Tibial nerve (tissue), 4 donors: Measurements from ENCODE around the gene SLC40A1. TPM values are rescaled to one million over a fixed set of nuclear protein-coding genes. Genes with fewer than 3 reads are reported as not detected.

Experiments used
- DNase-seq, 2 donors: peaks; one replicate each; pipeline ENCODE4 v3.0.0-alpha.2; 2019; ENCODE audit warnings: low spot score in 2 of 2
- H3K27ac ChIP-seq, 4 donors: fragments of 200-600 bp; sonication (generic) in 3 of 4; one replicate each; pipeline ENCODE4 v1.5.1; 2017 to 2019; ENCODE audit warnings: mild to moderate bottlenecking in 1 of 4
- H3K27me3 ChIP-seq, 2 donors: fragments of 200-600 bp; sonication (generic) in 1 of 2; one replicate each; pipeline versions ENCODE4 v1.5.1 to v1.6.0; 2017 to 2019
- H3K36me3 ChIP-seq, 3 donors: fragments of 200-600 bp; sonication (generic); one replicate each; pipeline ENCODE4 v1.5.1; 2018 to 2019
- H3K4me1 ChIP-seq, 4 donors: fragments of 200-600 bp; sonication (generic) in 3 of 4; one replicate each; pipeline ENCODE4 v1.5.1; 2017 to 2019
- H3K4me3 ChIP-seq, 4 donors: fragments of 200-600 bp; sonication (generic) in 3 of 4; one replicate each; pipeline ENCODE4 v1.5.1; 2017 to 2019; ENCODE audit warnings: mild to moderate bottlenecking in 1 of 4, moderate library complexity in 1 of 4
- H3K9me3 ChIP-seq, 4 donors: fragments of 200-600 bp; sonication (generic) in 3 of 4; one replicate each; pipeline ENCODE4 v1.5.1; 2017 to 2019
- EP300 ChIP-seq, 2 donors: sonication (generic); formaldehyde crosslinking; IDR thresholded peaks; one replicate each; pipeline ENCODE4 v1.6.1; 2017; ENCODE audit warnings: antibody characterized with exemption in 2 of 2, mild to moderate bottlenecking in 1 of 2
- POLR2A ChIP-seq, 2 donors: fragments of 450-650 bp; IDR thresholded peaks; one replicate each; pipeline ENCODE4 v1.6.1; 2017; ENCODE audit warnings: antibody characterized with exemption in 2 of 2, mild to moderate bottlenecking in 2 of 2, moderate library complexity in 2 of 2
- WGBS, 2 donors: methylation state at CpG; one replicate each; pipeline ENCODE4 v1.1.5; 2018; 5-methylcytosine and 5-hydroxymethylcytosine counted together
- total RNA-seq, 4 donors: library from RNA; depleted of rRNA; stranded (reverse); fragments of >200 nt; gene quantifications; one replicate each; pipeline ENCODE4 v1.1.0, GENCODE V29; 2016
- TF ChIP-seq, protein P1 (sequence below), 5 experiments: fragments of 200-600 bp in 3 of 5; fragments of 450-650 bp in 2 of 5; sonication (generic) in 3 of 5; IDR thresholded peaks; one replicate each; pipeline ENCODE4 v1.5.1; 2016 to 2019; ENCODE audit warnings: antibody characterized with exemption in 5 of 5, mild to moderate bottlenecking in 3 of 5, moderate library complexity in 2 of 5

Gene SLC40A1
- total RNA-seq, 4 donors from 2014 or later, result 26.0 to 51.1 (median 36.0) TPM

- Histone ChIP-seq H3K4me1 (peaks cover 0 to 11% (median 3%) of the 10 kb centered on the region in 4 donors), H3K36me3 (no peaks in the 10 kb centered on the region), H3K27ac (no peak overlapping the region), H3K9me3 (no peaks in the 10 kb centered on the region), H3K4me3 (no peak overlapping the region), H3K27me3 (no peaks in the 10 kb centered on the region)
- no peak for TF ChIP-seq POLR2A (IDR thresholded peaks at IDR 0.05)
- no peak for TF ChIP-seq EP300 (IDR thresholded peaks at IDR 0.05)
- TF ChIP-seq, protein P1, sequence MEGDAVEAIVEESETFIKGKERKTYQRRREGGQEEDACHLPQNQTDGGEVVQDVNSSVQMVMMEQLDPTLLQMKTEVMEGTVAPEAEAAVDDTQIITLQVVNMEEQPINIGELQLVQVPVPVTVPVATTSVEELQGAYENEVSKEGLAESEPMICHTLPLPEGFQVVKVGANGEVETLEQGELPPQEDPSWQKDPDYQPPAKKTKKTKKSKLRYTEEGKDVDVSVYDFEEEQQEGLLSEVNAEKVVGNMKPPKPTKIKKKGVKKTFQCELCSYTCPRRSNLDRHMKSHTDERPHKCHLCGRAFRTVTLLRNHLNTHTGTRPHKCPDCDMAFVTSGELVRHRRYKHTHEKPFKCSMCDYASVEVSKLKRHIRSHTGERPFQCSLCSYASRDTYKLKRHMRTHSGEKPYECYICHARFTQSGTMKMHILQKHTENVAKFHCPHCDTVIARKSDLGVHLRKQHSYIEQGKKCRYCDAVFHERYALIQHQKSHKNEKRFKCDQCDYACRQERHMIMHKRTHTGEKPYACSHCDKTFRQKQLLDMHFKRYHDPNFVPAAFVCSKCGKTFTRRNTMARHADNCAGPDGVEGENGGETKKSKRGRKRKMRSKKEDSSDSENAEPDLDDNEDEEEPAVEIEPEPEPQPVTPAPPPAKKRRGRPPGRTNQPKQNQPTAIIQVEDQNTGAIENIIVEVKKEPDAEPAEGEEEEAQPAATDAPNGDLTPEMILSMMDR (IDR thresholded peaks at IDR 0.05), result no peak
- DNase-seq, result no peak
- WGBS, 2 donors, result 79 to 83% methylated on average over 4 of the region's 4 CpGs
Measured at GRCh38 chr2:189585226-189585756, 4.7 kb upstream of the SLC40A1 start.

- TF ChIP-seq EP300 (IDR thresholded peaks at IDR 0.05) (no peak), POLR2A (IDR thresholded peaks at IDR 0.05) (no peak)
- TF ChIP-seq, protein P1 (IDR thresholded peaks at IDR 0.05), result no peak
Measured at GRCh38 chr2:189584686-189585085, 4.1 kb upstream of the SLC40A1 start.

DNA sequence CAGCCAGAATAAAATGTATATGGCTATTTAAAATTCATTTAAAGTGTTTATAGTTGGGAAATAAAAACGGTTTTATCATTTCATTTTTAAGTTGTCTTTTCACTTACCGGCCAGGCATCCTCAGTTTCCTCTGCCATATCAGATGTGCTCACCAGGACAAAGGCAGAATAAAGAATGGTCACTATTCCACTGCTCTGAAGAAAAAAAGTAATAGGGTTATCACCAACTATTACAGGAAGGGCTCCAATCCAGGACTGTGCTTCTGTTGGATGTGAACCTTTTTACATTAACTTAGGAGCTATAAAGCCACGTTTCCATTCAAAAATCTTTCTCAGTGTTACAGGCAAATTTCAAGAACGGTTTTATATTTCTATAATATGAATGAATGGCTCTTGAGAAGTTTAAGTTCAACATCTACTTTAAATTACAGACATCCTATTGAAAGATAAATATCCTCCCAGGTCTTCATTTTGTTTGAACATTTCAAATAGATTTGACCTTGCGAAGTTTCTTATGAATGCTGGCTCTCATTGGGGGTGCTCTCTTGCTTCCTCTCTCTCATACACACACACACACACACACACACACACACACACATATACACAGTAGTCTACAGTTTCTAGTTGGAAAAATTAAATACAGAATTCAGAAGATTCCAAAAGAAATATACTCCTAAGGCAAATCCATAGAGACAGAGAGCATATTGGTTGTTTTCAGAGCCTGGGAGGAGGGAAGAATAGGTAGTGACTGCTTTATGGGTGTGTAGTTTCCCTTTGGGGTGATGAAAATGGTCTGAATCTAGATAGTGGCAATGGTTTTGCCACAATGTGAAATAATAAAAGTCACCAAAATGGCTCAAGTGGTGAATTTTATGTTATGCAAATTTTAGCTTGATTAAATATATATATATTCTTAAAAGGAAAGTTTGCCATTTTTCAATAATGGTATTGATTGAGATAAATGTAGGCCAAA is 2.9 kb upstream of the SLC40A1 start:
- Histone ChIP-seq H3K4me3 (no peak overlapping the region), H3K27me3 (no peaks in the 10 kb centered on the region), H3K27ac (no peak overlapping the region), H3K36me3 (no peaks in the 10 kb centered on the region), H3K4me1 (peaks cover 0 to 25% (median 15%) of the 10 kb centered on the region in 4 donors), H3K9me3 (no peaks in the 10 kb centered on the region)
- TF ChIP-seq EP300 (IDR thresholded peaks at IDR 0.05), result no peak
- no peak for TF ChIP-seq POLR2A (IDR thresholded peaks at IDR 0.05)
- DNase-seq, result no peak
- 77 to 88% methylated on average over 5 of the region's 5 CpGs for WGBS, 2 donors

More at GRCh38 chr2:189584686-189585085, 4.1 kb upstream of the SLC40A1 start:
- H3K4me3 ChIP-seq, result no peak overlapping the region
- H3K27me3 ChIP-seq, result no peaks in the 10 kb centered on the region
- H3K36me3 ChIP-seq, result no peaks in the 10 kb centered on the region
- peaks cover 0 to 13% (median 6%) of the 10 kb centered on the region in 4 donors for H3K4me1 ChIP-seq
- H3K9me3 ChIP-seq, result no peaks in the 10 kb centered on the region
- DNase-seq, result no peak
- no peak overlapping the region for H3K27ac ChIP-seq

DNA sequence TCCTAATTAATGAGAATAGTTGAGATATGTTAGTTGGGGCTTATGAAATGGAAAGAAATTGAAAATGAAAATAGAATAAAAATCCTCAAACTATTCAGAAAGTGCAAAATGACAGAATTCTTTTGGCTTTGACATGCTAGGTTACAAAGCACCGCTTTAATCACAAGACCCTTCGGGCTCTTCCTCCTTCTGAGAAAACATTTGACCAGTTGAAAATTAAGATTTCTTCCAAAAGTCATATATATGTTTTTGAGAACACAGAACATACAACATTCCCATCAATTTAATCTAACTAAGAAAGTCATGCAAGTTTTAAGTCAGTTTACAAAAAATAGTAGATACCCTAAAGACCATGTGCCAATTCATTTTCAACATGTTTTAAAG is 2.2 kb upstream of the SLC40A1 start:
- Histone ChIP-seq H3K4me1 (peaks cover 0 to 32% (median 19%) of the 10 kb centered on the region in 4 donors), H3K27me3 (no peaks in the 10 kb centered on the region), H3K9me3 (no peaks in the 10 kb centered on the region), H3K27ac (no peak overlapping the region), H3K4me3 (no peak overlapping the region), H3K36me3 (no peaks in the 10 kb centered on the region)
- DNase-seq, result no peak
- TF ChIP-seq EP300 (IDR thresholded peaks at IDR 0.05) (no peak), POLR2A (IDR thresholded peaks at IDR 0.05) (no peak)
- TF ChIP-seq, protein P1 (IDR thresholded peaks at IDR 0.05), result no peak
- 83 to 88% methylated on average over 2 of the region's 2 CpGs for WGBS, 2 donors

GRCh38 chr2:189582140-189582808 is 1.7 kb upstream of the SLC40A1 start:
- Histone ChIP-seq H3K9me3 (no peaks in the 10 kb centered on the region), H3K4me3 (no peak overlapping the region), H3K27ac (peak overlapping the region in 2 of 4 donors; percentile 90), H3K27me3 (no peaks in the 10 kb centered on the region), H3K36me3 (no peaks in the 10 kb centered on the region), H3K4me1 (peaks cover 0 to 35% (median 20%) of the 10 kb centered on the region in 4 donors)
- TF ChIP-seq EP300 (IDR thresholded peaks at IDR 0.05) (no peak), POLR2A (IDR thresholded peaks at IDR 0.05) (no peak)
- TF ChIP-seq, protein P1 (IDR thresholded peaks at IDR 0.05), result no peak
- 80 to 83% methylated on average over 6 of the region's 6 CpGs for WGBS, 2 donors
- DNase-seq, result no peak
